Raji (cell line): Measurements from ENCODE around the gene MPZL1.
A peak's percentile ranks its signal among the peaks of the same experiment; 100 is the strongest.

ENCODE experiments used
- POLR2A ChIP-seq: IDR thresholded peaks from 2 replicates; pipeline ENCODE4 v1.6.1; 2011; ENCODE audit warnings: low read depth, low read length, control low read depth; ENCODE audit not compliant: insufficient read depth

MPZL1 gene

GRCh38 chr1:167721617-167722151 is at the start of gene MPZL1:
Gene MPZL1 (plus strand): TSS chr1:167721982. CDS start chr1:167722152, 170 bp downstream.
- TF ChIP-seq POLR2A = peak; percentile 72

GRCh38 chr1:167672831-167673230 is 49.0 kb upstream of the MPZL1 start:
- no peak for TF ChIP-seq POLR2A

GRCh38 chr1:167673265-167673664 is 48.5 kb upstream of the MPZL1 start:
- TF ChIP-seq POLR2A = no peak

DNA sequence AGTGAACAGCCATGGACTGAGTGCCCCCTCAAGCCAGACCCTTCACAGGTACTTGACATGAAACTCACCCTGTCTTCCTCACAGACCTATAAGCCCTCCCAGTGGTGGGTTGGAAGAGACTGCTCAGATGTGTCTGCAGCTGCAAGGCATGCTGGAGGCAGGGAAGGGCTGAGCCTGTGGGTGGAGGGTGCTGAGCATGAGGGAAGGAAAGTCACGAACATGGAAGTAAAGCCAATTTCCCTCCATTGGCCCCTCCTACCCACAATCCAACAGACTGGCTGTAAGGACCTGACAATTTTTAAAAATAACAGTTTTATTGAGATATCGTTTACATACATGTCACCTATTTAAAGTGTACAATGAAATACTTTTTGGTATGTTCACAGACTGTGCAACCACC is 47.6 kb upstream of the MPZL1 start:
- no peak for TF ChIP-seq POLR2A

- no peak for TF ChIP-seq POLR2A
Measured at GRCh38 chr1:167675440-167675839, 46.3 kb upstream of the MPZL1 start.

DNA sequence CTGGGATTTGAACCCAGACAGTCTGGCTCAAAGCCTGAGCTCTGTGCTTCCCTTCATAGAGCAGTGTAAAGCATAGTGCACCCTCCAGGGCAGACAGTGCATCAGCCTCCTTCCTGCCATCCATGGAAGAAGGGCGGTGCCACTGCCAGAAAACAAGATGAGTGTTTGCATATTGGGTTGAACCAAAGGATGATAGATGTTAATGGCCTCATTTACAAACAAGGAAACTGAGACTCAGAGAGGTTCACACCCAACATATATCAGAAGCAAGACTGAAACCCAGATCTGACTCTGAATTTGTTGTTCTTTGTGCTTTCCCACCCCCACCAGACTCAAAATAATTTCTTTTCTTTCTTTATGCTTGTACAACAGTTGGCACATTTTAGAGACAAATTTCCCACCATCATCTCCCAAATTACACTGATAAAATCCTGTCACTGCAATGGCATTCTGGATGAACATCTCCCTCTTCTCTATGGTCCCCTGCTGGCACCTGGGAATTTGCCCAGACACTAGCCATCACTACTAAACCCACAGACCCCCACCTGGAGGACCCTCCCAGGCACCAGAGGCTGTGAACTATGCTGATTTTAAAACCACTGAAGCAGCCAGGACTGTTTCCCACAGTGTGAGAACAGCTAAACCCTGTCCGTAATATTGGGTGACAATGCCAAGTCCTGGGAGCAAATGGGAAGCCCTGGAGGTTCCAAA is 45.4 kb upstream of the MPZL1 start:
- TF ChIP-seq POLR2A = no peak

- no peak for TF ChIP-seq POLR2A
Measured at GRCh38 chr1:167676916-167677848, 44.6 kb upstream of the MPZL1 start.

DNA sequence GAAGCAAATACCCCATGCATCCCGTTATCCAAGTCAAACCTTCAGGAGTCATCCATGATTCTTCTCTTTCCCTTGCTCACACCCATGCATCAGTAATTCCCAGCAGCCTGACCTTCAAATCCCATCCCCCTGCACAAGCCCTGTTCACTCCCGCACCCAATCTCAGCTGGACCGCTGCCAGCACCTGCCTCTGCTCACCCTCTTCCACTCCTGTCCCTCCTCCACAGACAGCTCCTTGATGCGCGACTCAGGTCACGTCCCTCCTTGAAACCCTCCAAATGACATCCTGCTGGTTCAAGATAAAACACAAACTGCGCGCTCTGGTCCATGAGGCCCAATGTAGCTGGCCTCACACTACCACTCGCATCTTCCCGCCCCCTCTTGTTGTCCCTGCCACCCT is 43.4 kb upstream of the MPZL1 start:
- TF ChIP-seq POLR2A = no peak

DNA sequence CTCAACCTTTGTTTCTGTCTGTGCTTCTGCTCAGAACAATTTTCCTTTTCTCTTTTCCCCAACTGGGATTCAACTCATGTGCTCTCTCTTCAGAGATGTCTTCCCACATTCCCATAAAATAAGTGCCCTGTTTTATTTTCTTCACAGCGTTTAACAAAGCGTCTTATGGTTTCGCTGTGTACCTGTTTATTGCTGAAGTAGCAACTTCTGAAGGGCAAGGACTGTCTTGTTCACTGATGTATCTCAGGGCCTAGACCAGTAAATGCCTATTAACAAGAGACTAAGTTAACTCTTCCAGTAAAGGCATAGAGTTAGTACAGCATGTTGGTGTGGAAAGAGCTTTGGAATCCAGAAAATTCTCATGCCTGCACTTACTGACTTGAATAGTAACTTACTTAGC is 42.9 kb upstream of the MPZL1 start:
- TF ChIP-seq POLR2A = no peak

DNA sequence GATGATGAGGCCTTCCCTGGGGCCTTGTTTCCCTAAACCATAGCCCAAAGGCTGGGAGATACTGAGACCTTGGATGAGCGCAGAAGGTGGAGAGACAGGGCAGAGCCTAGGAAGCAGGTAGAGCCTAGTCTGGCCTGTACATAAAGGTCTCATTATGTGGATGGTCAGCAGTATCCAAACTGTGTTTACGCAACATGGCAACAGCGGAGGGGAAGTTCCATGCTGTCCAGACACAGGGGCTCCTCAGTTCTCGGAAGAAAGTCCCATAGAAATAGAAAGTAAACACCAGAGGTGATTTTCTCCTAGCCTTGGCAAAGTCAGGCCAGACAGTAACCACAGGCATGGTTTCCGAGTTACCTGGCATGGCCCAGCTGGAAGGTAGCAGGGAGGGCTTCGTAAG is 42.1 kb upstream of the MPZL1 start:
- TF ChIP-seq POLR2A = no peak

DNA sequence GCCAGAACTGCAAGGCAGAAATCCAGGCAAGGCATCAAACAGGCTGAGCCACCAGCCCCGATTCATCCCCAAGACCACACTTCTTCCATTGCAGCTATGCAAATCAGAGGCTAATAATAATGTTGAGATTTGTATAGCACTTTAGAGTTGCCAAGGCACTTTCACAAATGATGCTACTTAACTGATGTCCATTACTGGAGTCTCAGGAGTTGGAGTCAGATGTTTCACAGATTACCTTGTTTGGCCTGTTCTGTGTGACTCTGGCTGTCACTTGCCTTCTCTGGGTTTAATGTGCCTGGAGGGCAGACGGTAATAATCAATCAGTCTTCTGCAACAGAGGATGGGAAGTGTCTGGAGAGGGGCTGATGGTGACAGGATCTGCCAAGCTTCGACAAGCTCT is 40.8 kb upstream of the MPZL1 start:
- TF ChIP-seq POLR2A = no peak

DNA sequence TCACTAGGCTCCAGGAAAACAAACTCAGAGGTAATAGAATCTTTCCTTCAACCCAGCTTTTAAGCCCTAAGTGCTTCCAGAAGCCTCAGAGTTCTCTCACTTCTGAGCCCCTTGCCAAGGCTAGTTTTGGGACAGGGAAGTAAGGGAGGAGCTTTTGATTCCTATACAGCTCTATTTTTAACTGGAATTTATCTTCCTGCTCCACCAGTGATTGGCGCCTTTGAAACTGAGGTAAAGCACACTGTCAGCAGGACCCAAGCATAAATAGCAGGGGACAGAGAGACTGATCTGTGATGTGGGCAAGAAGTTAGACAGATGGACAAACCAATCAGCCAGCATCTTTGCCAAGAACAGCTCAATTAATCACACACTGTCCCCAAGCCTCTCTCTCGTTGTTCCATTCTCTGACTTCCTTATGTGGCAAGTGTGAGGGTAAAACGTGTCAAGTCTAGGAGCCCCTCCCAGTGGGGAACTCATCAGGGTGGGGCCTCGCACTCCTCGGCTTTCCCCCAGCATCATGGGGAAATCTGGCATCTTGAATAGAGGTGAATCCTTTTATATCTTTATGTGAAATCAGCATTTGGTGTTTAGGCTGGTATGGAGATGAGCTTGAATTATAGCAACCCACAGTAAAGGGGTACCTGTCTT is 40.2 kb upstream of the MPZL1 start:
- no peak for TF ChIP-seq POLR2A

DNA sequence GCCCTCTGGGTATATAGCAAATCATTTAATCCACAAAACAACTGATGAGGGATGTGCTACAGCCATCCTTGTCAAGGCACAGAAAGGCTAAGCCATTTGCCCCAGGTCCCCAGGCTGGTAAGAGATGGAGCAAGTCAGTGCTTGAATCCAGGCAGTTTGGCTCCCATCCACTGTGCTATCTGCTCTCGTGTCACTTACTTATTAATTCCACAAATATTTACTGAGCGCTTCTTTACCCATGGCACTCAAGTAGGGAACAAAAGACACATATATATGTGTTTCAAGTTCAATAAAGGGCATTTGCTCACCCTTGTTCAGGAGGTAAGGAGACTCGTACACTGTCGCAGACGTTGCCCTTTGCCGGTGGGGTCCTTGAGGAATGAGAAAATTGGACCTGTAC is 38.6 kb upstream of the MPZL1 start:
- TF ChIP-seq POLR2A = no peak

- no peak for TF ChIP-seq POLR2A
Measured at GRCh38 chr1:167683641-167684502, 37.9 kb upstream of the MPZL1 start.
